Measurements from ENCODE around the gene SLC5A2.

GRCh38 chr16:31529108-31529936 lies 46.4 kb downstream of the SLC5A2 start:
- TF ChIP-seq POLR2AphosphoS5 (IDR thresholded peaks at IDR 0.05; ENCODE audit: low read depth, low read length) (no peak), SIN3A (IDR thresholded peaks at IDR 0.05; ENCODE audit: borderline replicate concordance, insufficient read depth, low read length) (no peak), TAF1 (IDR thresholded peaks at IDR 0.05; ENCODE audit: borderline replicate concordance, insufficient read depth, low read length) (no peak), REST (IDR thresholded peaks at IDR 0.05; ENCODE audit: insufficient read depth in 1 of 2, low read depth in 2 of 2, low read length in 2 of 2) (no peak), FOXP2 (optimal IDR thresholded peaks at IDR 0.05; ENCODE audit: borderline replicate concordance, extremely low read depth, extremely low read length, insufficient read depth) (no peak)

Data from PFSK-1 (cell line).